Thymus (tissue), 14 donors: ENCODE data around the gene NPC1L1. TPM values are rescaled to one million over a fixed set of nuclear protein-coding genes. Genes with fewer than 3 reads are reported as not detected.
A peak's percentile ranks its signal among the peaks of the same experiment; 100 is the strongest.

Experiments used
- DNase-seq, 9 donors: peaks; one replicate each; pipeline ENCODE4 v3.0.0-alpha.2; 2013; ENCODE audit warnings: low spot score in 9 of 9, low read depth in 6 of 9, missing footprints in 1 of 9
- H3K27ac ChIP-seq, 2 donors: one replicate each; pipeline ENCODE4 v1.5.1; 2013; ENCODE audit warnings: control low read depth in 1 of 2, low read depth in 1 of 2, low read length in 1 of 2, mild to moderate bottlenecking in 1 of 2, moderate library complexity in 1 of 2
- H3K27me3 ChIP-seq, 2 donors: one replicate each; pipeline ENCODE4 v1.5.1; 2013; ENCODE audit warnings: low read length in 1 of 2; ENCODE audit not compliant: control insufficient read depth in 2 of 2, insufficient read depth in 1 of 2
- H3K36me3 ChIP-seq, 2 donors: one replicate each; pipeline ENCODE4 v1.5.1; 2013; ENCODE audit warnings: low read length in 1 of 2, mild to moderate bottlenecking in 1 of 2, moderate library complexity in 1 of 2; ENCODE audit not compliant: control insufficient read depth in 2 of 2, insufficient read depth in 2 of 2
- H3K4me1 ChIP-seq, 2 donors: one replicate each; pipeline ENCODE4 v1.5.1; 2013; ENCODE audit warnings: low read length in 2 of 2; ENCODE audit not compliant: control insufficient read depth in 2 of 2, insufficient read depth in 2 of 2
- H3K4me3 ChIP-seq, 2 donors: one replicate each; pipeline ENCODE4 v1.5.1; 2013; ENCODE audit warnings: low read length in 2 of 2, control low read depth in 1 of 2, mild to moderate bottlenecking in 1 of 2
- H3K9me3 ChIP-seq, 2 donors: one replicate each; pipeline ENCODE4 v1.5.1; 2013; ENCODE audit warnings: low read length in 1 of 2, mild to moderate bottlenecking in 1 of 2; ENCODE audit not compliant: control insufficient read depth in 2 of 2, insufficient read depth in 1 of 2
- WGBS: extraction: QIAGEN DNeasy Blood & Tissue Kit; methylation state at CpG from one replicate; pipeline ENCODE4 v1.1.7; 2013; 5-methylcytosine and 5-hydroxymethylcytosine counted together
- long read RNA-seq, 10 donors: transcript quantifications; one replicate each; lab custom pipeline, GENCODE V29; 2026
- polyA plus RNA-seq: library from polyadenylated mRNA; stranded (reverse); fragments of 200-250 nt; gene quantifications from one replicate; pipeline ENCODE4 v1.2.3, GENCODE V29; 2013
- total RNA-seq: library from RNA; stranded (reverse); fragments of 120-200 nt; gene quantifications from one replicate; pipeline ENCODE4 v1.2.4, GENCODE V29; 2013
- donor health status: healthy.

NPC1L1 gene, protein sequence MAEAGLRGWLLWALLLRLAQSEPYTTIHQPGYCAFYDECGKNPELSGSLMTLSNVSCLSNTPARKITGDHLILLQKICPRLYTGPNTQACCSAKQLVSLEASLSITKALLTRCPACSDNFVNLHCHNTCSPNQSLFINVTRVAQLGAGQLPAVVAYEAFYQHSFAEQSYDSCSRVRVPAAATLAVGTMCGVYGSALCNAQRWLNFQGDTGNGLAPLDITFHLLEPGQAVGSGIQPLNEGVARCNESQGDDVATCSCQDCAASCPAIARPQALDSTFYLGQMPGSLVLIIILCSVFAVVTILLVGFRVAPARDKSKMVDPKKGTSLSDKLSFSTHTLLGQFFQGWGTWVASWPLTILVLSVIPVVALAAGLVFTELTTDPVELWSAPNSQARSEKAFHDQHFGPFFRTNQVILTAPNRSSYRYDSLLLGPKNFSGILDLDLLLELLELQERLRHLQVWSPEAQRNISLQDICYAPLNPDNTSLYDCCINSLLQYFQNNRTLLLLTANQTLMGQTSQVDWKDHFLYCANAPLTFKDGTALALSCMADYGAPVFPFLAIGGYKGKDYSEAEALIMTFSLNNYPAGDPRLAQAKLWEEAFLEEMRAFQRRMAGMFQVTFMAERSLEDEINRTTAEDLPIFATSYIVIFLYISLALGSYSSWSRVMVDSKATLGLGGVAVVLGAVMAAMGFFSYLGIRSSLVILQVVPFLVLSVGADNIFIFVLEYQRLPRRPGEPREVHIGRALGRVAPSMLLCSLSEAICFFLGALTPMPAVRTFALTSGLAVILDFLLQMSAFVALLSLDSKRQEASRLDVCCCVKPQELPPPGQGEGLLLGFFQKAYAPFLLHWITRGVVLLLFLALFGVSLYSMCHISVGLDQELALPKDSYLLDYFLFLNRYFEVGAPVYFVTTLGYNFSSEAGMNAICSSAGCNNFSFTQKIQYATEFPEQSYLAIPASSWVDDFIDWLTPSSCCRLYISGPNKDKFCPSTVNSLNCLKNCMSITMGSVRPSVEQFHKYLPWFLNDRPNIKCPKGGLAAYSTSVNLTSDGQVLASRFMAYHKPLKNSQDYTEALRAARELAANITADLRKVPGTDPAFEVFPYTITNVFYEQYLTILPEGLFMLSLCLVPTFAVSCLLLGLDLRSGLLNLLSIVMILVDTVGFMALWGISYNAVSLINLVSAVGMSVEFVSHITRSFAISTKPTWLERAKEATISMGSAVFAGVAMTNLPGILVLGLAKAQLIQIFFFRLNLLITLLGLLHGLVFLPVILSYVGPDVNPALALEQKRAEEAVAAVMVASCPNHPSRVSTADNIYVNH (N-terminal part only)
- total RNA-seq (under 0.01 TPM), polyA plus RNA-seq (0.14 TPM)
- long read RNA-seq, donor 1, result 0 reads
- long read RNA-seq, donor 2, result 0 reads
- long read RNA-seq, donor 3, result 0 reads
- long read RNA-seq, donor 4, result 0 reads
- long read RNA-seq, donor 5, result 0 reads
- long read RNA-seq, donor 6, partial matches to known transcripts, result 46 of 46 reads
- long read RNA-seq, donor 6, other reads (novel, unspliced or antisense), result 0 of 46 reads
- long read RNA-seq, donor 7, result 0 reads
- long read RNA-seq, donor 8, result 0 reads
- long read RNA-seq, donor 9, result 0 reads
- long read RNA-seq, donor 10, result 0 reads

DNA sequence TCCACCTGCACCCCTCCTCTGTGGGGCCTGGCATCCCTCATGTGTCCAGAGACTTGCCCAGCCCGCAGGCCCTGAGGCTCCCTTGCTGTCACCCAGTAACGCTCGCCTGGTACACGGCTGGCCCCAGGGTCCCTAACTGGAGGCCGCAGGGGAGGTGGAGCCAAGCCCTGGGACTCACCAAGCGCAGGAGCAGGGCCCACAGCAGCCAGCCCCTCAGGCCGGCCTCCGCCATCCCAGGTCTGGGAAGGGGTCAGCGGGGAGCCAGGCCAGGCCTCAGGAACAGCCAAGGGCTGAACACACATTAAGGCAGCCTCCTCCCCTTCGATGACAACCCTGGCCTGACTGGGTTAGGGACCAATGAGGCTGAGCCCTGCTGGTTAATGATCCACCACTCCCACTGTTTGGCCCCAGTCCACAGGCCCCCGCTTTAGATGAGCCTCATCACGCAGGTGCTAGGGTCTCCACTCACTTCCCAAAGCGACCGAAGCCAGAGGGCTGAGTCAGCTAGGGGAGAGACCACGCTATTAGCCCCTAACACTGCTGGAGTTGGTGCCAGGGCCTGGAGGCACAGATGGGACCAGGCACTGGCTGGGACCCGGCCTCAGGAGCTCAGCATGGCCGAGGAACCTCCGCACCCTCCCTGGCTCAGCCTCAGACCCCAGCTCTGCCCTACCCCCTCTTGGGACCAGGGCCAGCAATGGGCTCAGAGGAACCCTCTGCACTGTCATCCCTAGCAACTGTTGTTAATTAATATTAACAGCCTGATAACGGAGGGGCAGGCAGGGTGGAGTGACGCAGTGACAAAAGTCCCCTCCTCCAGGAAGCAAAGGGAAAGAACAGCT, at the start of gene NPC1L1:
Gene NPC1L1, minus strand, starts transcription at position 303 of the 842 bp plus-strand sequence. Its CDS starts 71 bp downstream, at position 232.
- Histone ChIP-seq H3K4me1 (no peaks in the 10 kb centered on the region), H3K27ac (no peak within 1 kb of the TSS), H3K27me3 (no peaks in the 10 kb centered on the region), H3K9me3 (no peaks in the 10 kb centered on the region), H3K36me3 (no peaks in the 10 kb centered on the region), H3K4me3 (no peak within 1 kb of the TSS)
- 95% methylated on average over 20 of the region's 20 CpGs for WGBS
- DNase-seq, result no peak

DNA sequence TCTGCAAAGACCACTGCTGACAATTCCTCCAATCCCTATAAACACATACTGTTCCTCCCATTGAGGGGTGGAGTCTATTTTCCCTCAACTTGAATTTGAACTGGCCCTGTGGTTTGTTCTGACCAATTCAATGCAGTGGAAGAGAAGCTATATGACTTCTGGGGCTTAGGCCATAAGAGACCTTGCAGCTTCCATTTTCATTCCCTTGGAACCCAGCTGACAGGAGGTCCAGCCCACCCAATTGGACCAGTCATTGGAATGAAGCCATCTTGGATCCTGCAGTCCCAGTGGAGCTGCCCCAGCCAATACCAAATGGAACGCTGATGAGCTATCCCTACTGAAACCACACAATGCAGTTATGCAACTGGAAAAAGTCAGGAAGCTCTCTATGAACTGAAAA, 49.8 kb upstream of the NPC1L1 start:
- Histone ChIP-seq H3K27ac (no peak overlapping the region), H3K4me1 (no peaks in the 10 kb centered on the region), H3K27me3 (no peaks in the 10 kb centered on the region), H3K4me3 (no peak overlapping the region), H3K9me3 (no peaks in the 10 kb centered on the region), H3K36me3 (no peaks in the 10 kb centered on the region)
- no peak for DNase-seq
- WGBS, result 94% methylated on average over 1 of the region's 1 CpG

DNA sequence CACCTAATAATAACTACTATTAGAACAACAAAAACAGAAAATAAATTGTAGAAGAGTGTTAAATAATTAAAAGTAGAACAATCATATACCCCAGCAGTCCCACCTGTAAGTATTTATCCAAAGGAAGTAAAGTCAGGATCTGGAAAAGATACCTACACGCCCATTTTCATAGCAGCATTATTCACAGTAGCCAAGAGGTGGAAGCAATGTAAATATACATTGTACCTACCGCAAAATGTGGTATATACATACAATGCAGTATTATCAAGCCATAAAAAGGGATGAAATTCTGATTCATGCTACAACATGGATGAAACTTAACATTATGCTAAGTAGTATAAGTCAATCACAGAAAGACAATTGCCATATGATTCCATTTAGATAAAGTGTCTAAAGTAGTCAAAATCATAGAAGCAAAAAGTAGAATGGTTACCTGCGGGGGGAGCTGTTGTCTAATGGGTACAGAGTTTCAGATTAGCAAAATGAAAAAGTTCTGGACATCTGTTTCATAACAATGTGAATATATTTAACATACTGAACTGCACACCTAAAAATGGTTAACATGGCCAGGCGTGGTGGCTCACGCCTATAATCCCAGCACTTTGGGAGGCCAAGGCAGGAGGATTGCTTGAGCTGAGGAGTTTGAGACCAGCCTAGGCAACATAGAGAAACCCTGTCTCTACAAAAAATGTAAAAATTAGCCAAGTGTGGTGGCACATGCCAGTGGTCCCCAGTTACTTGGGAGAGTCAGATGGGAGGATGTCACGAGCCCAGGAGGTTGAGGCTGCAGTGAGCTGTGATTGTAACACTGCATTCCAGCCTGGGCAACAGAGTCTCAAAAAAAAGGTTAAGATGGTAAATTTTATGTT, 46.9 kb upstream of the NPC1L1 start:
- 41% methylated on average over 6 of the region's 6 CpGs for WGBS
- Histone ChIP-seq H3K9me3 (no peaks in the 10 kb centered on the region), H3K27ac (no peak overlapping the region), H3K4me3 (no peak overlapping the region), H3K4me1 (peaks cover 1% of the 10 kb centered on the region in 2 donors), H3K27me3 (no peaks in the 10 kb centered on the region), H3K36me3 (no peaks in the 10 kb centered on the region)
- peak in 5 of 9 donors; percentile 41 to 77 (median 59) for DNase-seq

DNA sequence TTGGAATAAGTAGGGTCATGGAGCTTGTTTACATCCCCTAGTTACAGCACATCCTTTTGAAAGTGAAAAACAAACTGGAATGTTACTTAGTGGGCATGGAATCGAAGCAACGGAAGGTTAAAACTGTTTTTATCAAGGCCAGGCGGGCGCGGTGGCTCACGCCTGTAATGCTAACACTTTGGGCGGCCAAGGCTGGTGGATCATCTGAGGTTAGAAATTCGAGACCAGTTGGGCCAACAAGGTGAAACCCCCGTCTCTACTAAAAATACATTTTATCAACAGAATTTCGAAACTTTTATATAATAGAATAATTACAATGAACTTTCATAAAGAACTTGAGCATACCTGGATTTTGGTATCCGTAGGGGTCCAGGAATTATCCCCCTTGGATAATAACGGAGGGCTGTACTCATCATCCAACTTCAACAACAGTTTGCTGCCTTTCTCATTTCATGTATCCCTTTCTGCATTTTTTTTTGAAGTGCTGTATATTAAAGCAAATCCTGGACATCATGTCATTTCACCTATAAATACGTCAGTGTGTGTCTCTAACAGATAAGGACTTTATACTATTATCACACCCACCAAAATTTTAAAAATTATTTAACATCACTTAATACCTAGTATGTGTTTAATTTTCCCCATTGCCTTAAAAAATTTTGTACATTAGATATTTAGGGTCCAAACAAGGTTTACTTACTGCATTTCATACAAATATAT, 42.2 kb upstream of the NPC1L1 start:
- Histone ChIP-seq H3K27ac (no peak overlapping the region), H3K9me3 (no peaks in the 10 kb centered on the region), H3K4me1 (peaks cover 10 to 21% of the 10 kb centered on the region in 2 donors), H3K27me3 (no peaks in the 10 kb centered on the region), H3K4me3 (peak overlapping the region; percentile 86 to 91), H3K36me3 (peaks cover 11 to 23% of the 10 kb centered on the region in 2 donors)
- 97% methylated on average over 13 of the region's 13 CpGs for WGBS
- no peak for DNase-seq

DNA sequence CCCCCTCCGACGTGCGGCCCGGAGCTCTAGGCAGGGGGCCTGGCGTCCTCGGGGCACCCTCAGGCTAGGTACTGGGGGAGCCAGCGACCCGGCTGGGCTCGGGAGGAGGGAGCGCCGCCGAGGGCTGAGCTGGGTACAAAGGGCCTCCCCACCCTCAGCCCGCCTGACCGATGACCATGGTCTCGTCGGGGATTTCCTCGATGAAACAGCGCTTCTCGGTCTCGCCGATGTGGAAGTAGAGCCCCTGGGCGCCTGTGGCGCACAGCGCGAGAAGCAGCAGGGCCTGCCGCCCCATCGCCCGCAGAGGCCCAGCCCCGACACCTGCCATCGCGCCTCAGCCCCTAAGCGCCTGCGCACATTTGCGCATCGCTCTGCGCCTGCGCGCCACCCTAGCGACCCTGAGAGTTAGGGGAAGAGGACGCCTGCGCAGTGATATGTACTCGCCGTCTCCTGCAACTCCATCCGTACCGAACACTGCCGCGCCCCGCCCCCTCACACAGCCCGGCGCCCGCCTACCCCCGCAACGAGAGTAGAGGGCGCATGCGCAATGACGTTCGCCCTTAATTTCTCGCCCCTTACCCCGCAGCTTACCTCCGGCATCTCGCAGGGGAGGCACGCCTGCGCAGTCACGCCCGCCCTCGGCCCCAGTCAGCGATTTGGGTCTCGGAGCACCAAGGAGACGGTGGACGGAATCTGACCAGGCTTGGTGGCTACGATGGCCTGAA, 40.9 kb upstream of the NPC1L1 start, which contains the start of gene TMED4:
Gene TMED4, minus strand, starts transcription at position 353 of the 725 bp plus-strand sequence. Its CDS starts 25 bp downstream, at position 328.
- Histone ChIP-seq H3K36me3 (peaks cover 16 to 31% of the 10 kb centered on the region in 2 donors), H3K4me1 (peaks cover 10 to 21% of the 10 kb centered on the region in 2 donors)
- under 1% methylated on average over 71 of the region's 71 CpGs for WGBS

DNA sequence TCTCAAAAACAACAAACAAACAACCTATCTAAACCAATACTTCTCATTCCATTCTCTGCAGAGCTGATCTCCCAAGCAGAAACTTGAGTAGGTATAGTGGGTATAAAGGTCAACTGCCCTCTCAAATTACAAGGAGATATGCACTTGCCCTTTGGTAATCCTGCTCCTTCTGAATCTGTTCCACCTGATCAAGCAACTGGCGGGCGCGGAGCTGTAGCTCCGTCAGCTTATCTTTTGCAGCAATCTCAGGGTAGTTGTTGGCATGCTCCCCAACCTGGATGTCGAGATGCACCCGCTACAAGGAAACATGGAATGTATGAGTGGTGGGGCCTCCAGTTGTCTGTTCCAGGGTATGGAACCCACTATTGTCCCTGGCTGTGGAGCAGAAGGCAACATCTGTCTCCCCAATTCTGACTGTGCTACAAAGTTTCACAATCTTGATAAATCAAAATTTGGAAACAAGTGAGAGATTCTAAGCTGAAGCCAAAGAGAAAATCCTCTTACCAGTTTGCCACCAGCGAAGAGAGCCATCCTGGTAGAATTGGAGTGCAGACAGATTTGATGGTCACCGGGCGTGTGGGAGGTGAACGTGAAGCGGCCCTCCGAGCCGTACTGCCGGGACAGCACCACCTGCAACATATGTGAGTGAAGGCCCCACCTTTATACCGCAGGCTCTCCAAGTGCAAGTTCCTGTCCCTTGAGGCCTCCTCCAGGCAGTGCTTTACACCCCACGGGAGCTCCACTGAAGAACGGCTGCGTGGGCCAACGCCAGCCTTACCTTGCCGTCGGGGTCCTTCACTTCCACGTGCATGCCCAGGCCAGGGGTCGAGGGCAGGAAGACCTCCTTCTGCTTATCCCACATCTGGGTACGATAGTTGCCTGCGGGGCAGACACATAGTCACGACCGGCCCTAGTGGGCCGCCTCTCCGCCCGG, 40.1 kb upstream of the NPC1L1 start:
- peaks cover 16 to 32% of the 10 kb centered on the region in 2 donors for H3K36me3 ChIP-seq
- peaks cover 10 to 21% of the 10 kb centered on the region in 2 donors for H3K4me1 ChIP-seq
- H3K4me3 ChIP-seq, result peak overlapping the region; percentile 86 to 91
- DNase-seq, result peak in 6 of 9 donors; percentile 34 to 76 (median 54)
- no peaks in the 10 kb centered on the region for H3K9me3 ChIP-seq
- H3K27me3 ChIP-seq, result no peaks in the 10 kb centered on the region
- H3K27ac ChIP-seq, result peak overlapping the region; percentile 89 to 94
- 21% methylated on average over 30 of the region's 30 CpGs for WGBS

More for the DNA sequence above, 40.9 kb upstream of the NPC1L1 start, which contains the start of gene TMED4:
- H3K9me3 ChIP-seq, result no peaks in the 10 kb centered on the region
- peak within 1 kb of the TSS; percentile 86 to 91 for H3K4me3 ChIP-seq
- peak; percentile 98 to 100 (median 100) for DNase-seq
- no peaks in the 10 kb centered on the region for H3K27me3 ChIP-seq
- H3K27ac ChIP-seq, result peak within 1 kb of the TSS; percentile 95 to 96
